NCI-H748 treated with DMSO at 0.1 percent for 48 hours (cell line): ENCODE results near the gene UAP1.
A peak's percentile ranks its signal among the peaks of the same experiment; 100 is the strongest.
"Not testable (repeated sequence)": the region's sequence is repeated elsewhere in the genome, so short reads cannot be mapped to it uniquely, and the experiment has no call there.

ENCODE experiments used
- DNase-seq: peaks from one replicate; lab custom pipeline; 2025; lab: John Stamatoyannopoulos, UW

Gene UAP1

GRCh38 chr1:162565460-162565859, 3.9 kb downstream of the UAP1 start:
- DNase-seq, result no peak

DNA sequence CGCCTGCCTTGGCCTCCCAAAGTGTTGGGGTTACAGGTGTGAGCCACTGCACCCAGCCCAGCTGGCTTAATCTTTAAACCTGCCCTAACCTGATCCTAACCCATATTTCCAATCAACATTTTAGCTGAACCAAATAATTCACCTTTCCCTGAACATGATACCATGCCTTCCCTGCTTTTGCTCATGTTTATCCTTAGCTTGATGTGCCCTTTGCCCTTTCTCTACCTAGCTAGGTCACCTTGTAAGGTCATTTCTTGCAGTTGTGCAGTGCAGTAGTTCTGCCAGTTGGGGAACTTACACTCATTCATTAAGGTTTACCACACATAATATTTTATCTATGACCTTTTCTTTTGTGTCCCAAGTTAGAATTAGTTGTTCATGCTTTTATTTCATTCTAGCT, 5.3 kb downstream of the UAP1 start:
- no peak for DNase-seq

- no peak for DNase-seq
Measured at GRCh38 chr1:162568802-162569201, 7.3 kb downstream of the UAP1 start.

DNA sequence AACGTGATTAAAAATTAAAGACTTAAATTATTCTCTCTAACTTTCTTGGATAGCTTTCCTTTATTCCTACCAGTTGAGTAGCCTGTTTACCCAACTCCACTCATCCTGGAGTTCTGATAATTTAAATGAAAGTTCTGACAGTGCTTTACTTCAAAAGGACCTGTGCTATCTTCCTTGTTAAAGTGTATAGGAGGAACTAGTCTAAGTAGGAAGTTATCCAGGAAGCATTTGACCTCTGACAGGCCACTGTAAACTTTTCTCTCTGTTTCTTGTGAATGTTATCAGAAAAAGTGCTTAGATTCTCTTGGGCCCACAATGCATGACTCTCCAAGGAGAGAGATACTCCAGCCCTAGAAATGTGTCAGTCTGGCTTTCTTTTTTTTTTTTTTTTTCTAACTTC, 9.2 kb downstream of the UAP1 start:
- DNase-seq, result no peak

DNA sequence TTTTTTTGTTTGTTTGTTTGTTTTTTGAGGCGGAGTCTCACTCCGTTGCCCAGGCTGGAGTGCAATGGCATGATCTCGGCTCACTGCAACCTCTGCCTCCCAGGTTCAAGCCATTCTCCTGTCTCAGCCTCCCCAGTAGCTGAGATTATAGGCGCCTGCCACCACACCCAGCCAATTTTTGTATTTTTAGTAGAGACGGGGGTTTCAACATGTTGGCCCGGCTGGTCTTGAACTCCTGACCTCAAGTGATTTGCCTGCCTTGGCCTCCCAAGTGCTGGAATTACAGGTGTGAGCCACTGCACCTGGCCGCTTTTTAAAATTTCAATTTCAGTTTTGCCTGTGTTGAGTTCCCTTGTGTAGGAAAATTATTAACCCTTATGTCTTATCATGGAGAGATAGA, 9.6 kb downstream of the UAP1 start:
- DNase-seq, result not testable (repeated sequence)

DNA sequence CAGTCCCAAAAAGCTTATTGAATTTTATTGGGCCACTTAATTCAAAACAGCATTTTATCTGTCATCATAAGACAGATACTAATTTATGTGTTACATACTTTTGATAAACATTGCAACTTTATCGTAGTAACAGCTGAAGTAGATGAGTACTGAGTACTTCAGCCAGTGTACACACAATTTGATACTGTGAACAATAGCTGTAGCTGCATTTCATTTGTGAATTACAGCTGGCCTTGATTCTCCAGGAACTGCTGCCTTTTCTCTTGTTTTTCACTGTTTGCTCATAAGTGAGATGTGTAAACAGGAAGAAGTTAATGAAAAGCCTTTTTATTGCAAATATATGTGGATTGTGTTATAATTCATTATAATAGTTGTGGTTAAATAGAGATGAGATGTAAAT, 10.2 kb downstream of the UAP1 start:
- DNase-seq, result peak; percentile 78

GRCh38 chr1:162573136-162573535, 11.6 kb downstream of the UAP1 start:
- DNase-seq, result no peak

GRCh38 chr1:162578071-162578700, 16.7 kb downstream of the UAP1 start:
- DNase-seq, result no peak

GRCh38 chr1:162578936-162579335, 17.4 kb downstream of the UAP1 start:
- no peak for DNase-seq

DNA sequence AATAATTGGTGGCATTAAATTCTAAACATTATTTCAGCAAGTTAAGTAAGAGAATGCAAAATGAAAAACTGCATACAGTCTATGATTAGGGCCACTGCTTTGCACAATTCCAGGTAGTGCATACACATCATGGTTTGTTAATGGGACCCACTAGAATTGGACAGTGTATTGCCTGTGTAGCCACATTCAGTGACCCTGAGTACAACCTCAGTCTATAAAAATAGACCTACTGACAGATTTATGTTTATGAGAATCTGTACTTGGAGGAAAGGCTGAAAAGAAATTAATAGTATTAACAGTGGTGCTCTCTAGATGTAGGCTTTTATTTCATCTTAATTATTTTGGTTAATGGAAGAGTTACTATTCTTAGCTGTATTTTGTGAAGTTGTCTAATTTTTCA, 18.8 kb downstream of the UAP1 start:
- no peak for DNase-seq

DNA sequence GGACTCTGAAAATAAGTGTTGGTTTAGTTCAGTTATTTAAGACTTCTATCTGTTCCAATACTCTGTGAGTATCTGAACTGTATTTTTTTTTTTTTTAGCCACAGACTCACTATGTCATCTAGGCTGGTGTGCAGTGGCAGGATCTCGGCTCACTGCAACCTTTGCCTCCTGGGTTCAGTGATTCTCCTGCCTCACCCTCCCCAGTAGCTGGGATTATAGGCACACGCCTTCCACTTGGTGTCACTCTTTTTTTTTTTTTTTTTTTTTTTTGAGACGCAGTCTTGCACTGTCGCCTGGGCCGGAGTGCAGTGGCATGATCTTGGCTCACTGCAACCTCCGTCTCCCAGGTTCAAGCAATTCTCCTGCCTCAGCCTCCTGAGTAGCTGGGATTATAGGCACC, 21.4 kb downstream of the UAP1 start:
- not testable (repeated sequence) for DNase-seq

DNA sequence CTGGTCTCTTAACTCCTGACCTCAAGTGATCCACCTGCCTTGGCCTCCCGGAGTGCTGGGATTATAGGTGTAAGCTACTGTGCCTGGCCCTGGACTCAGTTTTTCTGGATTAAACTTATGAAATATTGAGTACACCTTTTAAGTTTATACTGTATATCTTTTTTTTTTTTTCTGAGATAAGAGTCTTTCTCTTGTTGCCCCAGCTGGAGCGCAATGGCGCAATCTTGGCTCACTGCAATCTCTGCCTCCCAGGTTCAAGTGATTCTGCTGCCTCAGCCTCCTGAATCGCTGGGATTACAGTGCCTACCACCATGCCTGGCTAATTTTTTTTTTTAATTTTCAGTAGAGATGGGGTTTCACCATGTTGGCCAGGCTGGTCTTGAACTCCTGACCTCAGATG, 23.6 kb downstream of the UAP1 start:
- not testable (repeated sequence) for DNase-seq

DNA sequence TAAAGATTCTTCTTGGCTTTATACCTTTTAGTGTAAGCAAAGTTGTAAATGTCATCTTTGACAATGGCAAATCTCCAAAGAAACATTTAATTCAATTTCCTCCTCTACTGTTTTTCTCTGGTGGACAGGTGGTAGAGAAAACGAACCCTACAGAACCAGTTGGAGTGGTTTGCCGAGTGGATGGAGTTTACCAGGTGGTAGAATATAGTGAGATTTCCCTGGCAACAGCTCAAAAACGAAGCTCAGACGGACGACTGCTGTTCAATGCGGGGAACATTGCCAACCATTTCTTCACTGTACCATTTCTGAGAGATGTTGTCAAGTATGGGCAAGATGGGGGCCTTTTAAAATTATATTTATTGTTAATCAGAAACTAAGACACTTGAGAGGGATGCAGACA, 25.8 kb downstream of the UAP1 start:
- DNase-seq, result no peak

GRCh38 chr1:162587761-162588260, 26.3 kb downstream of the UAP1 start:
- no peak for DNase-seq

GRCh38 chr1:162590101-162590500, 28.6 kb downstream of the UAP1 start:
- DNase-seq, result no peak

DNA sequence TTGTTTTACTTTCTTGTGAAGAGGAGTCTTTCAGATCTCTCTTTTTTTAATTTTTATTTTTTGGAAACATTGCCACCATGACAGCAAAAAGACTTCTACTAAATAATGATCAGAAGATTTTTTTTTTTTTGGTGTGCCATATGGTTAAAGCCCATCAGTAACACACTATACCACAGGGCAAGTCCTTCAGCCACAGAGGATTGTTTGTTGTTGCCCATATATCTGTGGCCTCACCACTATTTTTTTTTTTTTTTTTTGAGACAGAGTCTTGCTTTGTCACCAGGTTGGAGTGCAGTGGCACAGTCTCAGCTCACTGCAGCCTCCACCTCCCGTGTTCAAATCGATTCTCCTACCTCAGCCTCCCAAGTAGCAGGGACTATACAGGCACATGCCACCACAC, 29.2 kb downstream of the UAP1 start:
- DNase-seq, result no peak

GRCh38 chr1:162596514-162597170, 35.1 kb downstream of the UAP1 start:
- no peak for DNase-seq

DNA sequence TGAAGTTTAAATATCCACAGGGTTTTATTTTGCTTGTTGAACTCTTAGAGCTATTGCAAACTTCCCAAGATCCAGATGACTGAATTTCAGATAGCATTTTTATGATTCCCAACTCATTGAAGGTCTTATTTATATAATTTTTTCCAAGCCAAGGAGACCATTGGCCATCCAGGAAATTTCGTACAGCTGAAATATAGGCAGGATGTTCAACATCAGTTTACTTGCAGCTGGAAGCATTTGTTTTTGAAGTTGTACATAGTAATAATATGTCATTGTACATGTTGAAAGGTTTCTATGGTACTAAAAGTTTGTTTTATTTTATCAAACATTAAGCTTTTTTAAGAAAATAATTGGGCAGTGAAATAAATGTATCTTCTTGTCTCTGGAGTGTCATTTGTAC, 37.9 kb downstream of the UAP1 start:
- DNase-seq, result no peak

GRCh38 chr1:162603117-162603516, 41.6 kb downstream of the UAP1 start:
- not testable (repeated sequence) for DNase-seq

DNA sequence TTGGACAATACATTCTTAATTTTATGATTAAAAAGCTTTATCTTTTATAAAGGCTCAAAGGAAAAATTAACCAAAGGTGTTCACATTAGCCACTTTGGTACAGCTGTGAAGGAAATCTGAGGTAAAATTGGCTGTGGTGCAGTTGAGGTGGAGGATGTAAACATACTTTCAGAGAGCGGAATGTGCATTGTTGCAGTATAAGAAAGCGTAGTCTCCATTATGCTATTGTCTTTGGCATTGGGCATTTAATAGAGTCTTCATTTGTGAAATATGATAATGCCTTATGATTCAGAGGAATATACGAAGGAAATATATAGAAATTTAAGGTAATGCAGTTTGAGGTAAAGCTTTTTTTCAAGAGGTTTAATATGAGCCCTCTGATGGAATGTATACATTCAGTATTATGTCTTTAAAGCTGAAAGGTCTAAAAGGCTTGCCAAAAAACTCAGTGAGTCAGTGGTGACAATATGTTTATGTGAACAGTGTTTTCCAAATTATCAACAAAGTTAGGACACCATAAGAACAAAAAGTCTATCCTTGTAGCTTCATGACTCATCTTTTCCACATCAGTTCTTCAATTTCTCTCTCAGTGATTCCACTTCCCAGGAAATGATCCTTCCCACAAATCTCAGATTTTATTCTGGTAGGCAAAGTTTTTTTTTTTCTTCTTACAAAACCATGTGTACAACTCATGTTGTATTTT, 43.9 kb downstream of the UAP1 start:
- no peak for DNase-seq

GRCh38 chr1:162609306-162609705, 47.8 kb downstream of the UAP1 start:
- no peak for DNase-seq

DNA sequence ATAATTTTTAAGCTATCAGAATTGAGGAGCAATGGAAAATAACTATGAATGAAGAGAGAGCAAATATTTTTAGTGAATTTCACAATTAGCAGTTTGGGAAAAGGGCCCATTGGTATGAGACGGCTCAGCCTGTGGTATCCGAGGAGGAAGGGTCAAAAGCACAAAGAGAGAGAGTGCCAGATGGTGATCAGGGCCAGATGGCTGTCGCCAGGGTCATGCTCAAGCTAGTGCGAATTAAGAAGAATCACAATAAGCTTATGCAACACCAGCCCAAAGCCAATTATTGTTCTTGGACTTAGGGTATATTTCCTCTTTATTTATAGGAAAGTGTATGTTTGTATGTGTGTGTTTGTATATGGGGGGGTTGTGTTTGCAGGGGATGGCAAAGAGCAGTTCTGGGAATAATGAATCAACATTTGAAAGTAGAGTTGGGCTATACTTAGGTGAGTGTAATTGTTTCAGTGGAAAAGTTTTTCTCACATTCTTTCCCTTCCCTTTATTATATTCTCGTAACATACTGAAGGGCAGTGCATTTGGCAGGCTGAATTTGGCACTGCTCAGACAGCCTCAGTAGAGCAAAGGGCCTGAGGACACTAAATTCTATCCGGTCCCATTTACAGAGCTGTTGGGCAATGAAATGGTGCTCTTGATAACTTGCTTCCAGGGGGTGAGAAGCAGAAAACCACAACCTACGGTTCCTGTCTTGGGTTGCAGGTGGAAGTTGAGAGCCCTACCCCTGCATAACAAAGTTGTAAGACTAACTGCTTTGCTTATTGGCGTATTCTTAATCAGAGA, 51.3 kb downstream of the UAP1 start:
- no peak for DNase-seq
